Measurements from ENCODE around the gene ZNF804A.

ZNF804A gene

DNA sequence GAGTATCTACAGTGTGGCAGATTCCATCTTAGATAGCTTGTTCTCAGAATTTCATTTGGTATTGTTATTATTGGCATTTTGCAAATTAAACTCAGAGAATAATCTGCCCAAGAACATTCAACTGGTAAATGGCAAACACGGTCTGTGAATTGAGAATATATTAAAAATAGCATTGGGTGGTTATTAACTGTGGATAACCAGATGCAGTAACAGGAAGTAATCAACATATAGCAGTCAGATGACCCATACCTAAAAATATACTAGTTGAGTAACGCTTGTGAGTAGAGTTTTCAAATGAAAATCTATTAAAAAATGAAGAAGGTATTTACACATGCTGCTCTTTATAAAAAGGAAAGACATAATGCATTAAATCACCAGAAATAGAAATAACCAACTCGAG is 129.5 kb downstream of the ZNF804A start:
- TF ChIP-seq, protein P1, sequence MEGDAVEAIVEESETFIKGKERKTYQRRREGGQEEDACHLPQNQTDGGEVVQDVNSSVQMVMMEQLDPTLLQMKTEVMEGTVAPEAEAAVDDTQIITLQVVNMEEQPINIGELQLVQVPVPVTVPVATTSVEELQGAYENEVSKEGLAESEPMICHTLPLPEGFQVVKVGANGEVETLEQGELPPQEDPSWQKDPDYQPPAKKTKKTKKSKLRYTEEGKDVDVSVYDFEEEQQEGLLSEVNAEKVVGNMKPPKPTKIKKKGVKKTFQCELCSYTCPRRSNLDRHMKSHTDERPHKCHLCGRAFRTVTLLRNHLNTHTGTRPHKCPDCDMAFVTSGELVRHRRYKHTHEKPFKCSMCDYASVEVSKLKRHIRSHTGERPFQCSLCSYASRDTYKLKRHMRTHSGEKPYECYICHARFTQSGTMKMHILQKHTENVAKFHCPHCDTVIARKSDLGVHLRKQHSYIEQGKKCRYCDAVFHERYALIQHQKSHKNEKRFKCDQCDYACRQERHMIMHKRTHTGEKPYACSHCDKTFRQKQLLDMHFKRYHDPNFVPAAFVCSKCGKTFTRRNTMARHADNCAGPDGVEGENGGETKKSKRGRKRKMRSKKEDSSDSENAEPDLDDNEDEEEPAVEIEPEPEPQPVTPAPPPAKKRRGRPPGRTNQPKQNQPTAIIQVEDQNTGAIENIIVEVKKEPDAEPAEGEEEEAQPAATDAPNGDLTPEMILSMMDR (IDR thresholded peaks at IDR 0.05; ENCODE audit: insufficient read depth, low read depth, low read length, missing control alignments): no peak
- H3K4me3 ChIP-seq (ENCODE audit: low read depth, low read length): no peak overlapping the region

DNA sequence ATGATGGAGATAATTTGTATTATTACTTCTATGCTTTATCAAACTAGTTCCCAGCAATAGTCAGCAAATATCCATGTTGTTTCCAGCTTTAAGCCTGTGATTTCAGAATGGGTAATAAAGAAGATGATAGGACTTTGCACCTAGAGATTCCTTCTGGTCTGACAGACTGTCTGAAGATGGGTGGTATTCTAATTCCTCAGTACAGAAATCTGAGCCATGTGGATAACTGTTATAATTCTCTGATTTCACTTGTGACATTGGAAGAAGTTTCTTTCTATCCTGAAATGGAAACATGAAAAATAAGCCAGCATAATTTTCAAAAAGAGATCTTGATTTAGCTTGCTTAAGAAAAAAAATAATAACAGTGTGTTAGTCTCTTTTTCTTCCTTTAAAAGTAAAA is 130.1 kb downstream of the ZNF804A start:
- TF ChIP-seq, protein P1 (IDR thresholded peaks at IDR 0.05; ENCODE audit: insufficient read depth, low read depth, low read length, missing control alignments): no peak

More for the DNA sequence above, 129.5 kb downstream of the ZNF804A start:
- DNase-seq (ENCODE audit: low read depth): no peak

GRCh38 chr2:184729581-184729980 is 131.3 kb downstream of the ZNF804A start:
- TF ChIP-seq, protein P1 (IDR thresholded peaks at IDR 0.05; ENCODE audit: insufficient read depth, low read depth, low read length, missing control alignments): no peak
- no peak for DNase-seq (ENCODE audit: low read depth)
- no peak overlapping the region for H3K4me3 ChIP-seq (ENCODE audit: low read depth, low read length)

More for the DNA sequence above, 130.1 kb downstream of the ZNF804A start:
- no peak for DNase-seq (ENCODE audit: low read depth)
- H3K4me3 ChIP-seq (ENCODE audit: low read depth, low read length): no peak overlapping the region

DNA sequence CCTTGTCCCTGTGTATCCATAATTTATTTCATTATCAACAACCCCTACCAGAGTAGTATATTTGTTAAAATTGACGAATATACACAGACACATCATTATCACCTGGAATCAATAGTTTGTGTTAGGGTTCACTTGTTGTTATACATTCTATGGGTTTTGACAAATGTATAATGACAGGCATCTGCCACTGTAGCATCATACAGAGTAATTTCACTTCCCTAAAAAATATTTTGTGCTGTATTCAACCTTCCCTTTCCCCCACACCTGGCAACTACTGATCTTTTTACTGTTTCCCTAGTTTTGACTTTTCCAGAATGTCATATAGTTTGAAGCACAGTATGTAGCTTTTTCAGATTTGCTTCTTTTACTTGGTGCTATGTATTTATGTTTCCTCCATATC is 132.0 kb downstream of the ZNF804A start:
- DNase-seq (ENCODE audit: low read depth): no peak
- H3K4me3 ChIP-seq (ENCODE audit: low read depth, low read length): no peak overlapping the region
- TF ChIP-seq, protein P1 (IDR thresholded peaks at IDR 0.05; ENCODE audit: insufficient read depth, low read depth, low read length, missing control alignments): no peak

GRCh38 chr2:184734338-184734737 is 136.0 kb downstream of the ZNF804A start:
- H3K4me3 ChIP-seq (ENCODE audit: low read depth, low read length): no peak overlapping the region
- TF ChIP-seq, protein P1 (IDR thresholded peaks at IDR 0.05; ENCODE audit: insufficient read depth, low read depth, low read length, missing control alignments): no peak
- DNase-seq (ENCODE audit: low read depth): no peak

DNA sequence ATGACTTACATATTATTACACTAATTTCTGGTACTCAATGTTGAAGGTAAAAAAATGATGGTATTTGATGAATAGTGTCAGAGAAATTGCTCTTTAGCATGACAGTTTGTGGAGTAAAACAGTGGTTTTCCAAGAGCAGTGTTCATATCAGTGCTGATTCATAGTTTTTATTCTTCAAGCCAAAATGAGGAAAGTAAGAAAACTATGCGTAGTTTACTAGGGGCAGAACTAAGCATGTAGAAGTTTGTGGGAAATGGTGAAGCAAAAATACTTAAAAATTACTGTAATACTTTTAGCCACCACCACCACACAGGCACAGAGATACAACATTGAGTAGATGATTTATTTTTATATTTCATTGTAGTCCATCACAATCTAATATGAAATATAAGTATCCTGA is 137.3 kb downstream of the ZNF804A start:
- no peak for DNase-seq (ENCODE audit: low read depth)
- TF ChIP-seq, protein P1 (IDR thresholded peaks at IDR 0.05; ENCODE audit: insufficient read depth, low read depth, low read length, missing control alignments): no peak
- H3K4me3 ChIP-seq (ENCODE audit: low read depth, low read length): no peak overlapping the region

GRCh38 chr2:184743096-184743495 is 144.8 kb downstream of the ZNF804A start:
- DNase-seq (ENCODE audit: low read depth): no peak
- TF ChIP-seq, protein P1 (IDR thresholded peaks at IDR 0.05; ENCODE audit: insufficient read depth, low read depth, low read length, missing control alignments): no peak
- no peak overlapping the region for H3K4me3 ChIP-seq (ENCODE audit: low read depth, low read length)
